G401 (cell line): ENCODE measurements around the gene HBS1L. TPM values are rescaled to one million over a fixed set of nuclear protein-coding genes. Genes with fewer than 3 reads are reported as not detected.
"Not testable (repeated sequence)": the region's sequence is repeated elsewhere in the genome, so short reads cannot be mapped to it uniquely, and the experiment has no call there.

Experiments used
- DNase-seq: peaks from one replicate; pipeline ENCODE4 v3.0.0-alpha.2; 2015; ENCODE audit warnings: low spot score
- in situ Hi-C: cut with HindIII; loops from 2 replicates; pipeline ENCODE4 v1.10.0; 2016; ENCODE audit warnings: low sequenced_read_pairs, mixed read lengths
- total RNA-seq: library from RNA; depleted of rRNA; stranded (reverse); fragments of >200 nt; shearing (Covaris generic); gene quantifications from 2 replicates; pipeline ENCODE4 v1.2.3, GENCODE V29; 2014

The HBS1L gene
- total RNA-seq, 1 experiment from 2014 or later = 137 TPM

- in situ Hi-C loops = no loop called here
- no peak for DNase-seq
These were observed 29.6 kb upstream of the HBS1L start for GRCh38 chr6:135084001-135084915.

- in situ Hi-C loops = no loop called here
- no peak for DNase-seq
These were observed 27.3 kb upstream of the HBS1L start for GRCh38 chr6:135081966-135082365.

DNA sequence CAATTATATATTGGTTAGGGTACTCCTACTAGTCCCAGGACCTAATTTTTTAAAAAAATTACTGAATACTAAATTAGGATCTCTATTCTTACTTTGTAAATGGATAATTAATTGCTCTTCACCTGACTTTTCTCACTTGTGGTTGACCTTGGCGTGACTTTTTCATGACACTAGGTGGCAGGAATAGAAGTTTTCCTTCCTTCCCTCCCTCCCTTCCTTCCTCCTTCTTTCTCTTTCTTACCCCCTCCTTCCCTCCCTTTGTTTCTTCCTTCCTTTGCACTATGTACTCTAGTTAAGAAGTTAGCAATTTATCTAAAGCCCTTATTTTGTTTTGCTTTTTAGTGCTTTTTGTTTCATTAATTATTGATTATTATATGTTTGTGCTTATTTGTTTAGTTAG, 20.4 kb upstream of the HBS1L start:
- in situ Hi-C loops = no loop called here
- DNase-seq = no peak

- no peak for DNase-seq
- in situ Hi-C loops = no loop called here
These were observed 19.3 kb upstream of the HBS1L start for GRCh38 chr6:135073756-135074393.

DNA sequence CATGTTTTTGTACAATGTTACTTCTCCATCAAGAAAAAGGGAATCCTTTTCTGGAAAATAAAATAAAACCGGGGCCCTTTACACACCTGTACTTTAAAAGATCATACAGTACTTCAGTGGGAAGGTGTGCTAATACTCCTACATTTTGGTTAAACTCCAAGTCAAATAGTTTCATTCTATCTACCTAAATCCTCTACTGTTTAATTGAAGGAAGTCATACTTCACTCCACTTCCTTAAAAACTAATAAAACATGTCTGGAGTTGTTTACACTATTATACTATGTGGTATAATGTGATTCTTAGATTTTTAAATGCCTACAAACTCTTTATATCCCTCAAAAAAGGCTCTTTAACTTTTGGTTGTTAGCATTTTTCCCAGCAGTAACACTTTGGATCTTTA, 18.6 kb upstream of the HBS1L start:
- DNase-seq = no peak
- in situ Hi-C loops = no loop called here

DNA sequence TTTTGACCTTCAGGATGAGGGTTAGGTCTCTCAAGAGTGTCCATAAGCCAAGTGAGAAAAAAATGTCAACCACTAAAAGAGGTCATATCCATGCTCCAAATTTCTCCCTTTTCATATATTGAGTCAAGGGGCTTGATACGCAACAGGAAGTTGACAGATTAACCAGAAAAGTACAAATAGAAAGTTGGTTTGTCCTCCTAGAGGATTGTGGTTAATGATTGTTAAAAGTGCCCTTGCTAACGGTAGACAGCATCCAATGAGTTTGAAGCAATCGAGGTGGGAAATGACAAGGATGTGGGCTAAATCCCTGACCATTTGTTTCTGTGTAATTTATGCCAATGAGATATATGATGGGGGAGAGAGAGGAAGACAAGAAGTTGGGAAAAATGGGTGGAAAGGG, 18.1 kb upstream of the HBS1L start:
- in situ Hi-C loops = no loop called here
- DNase-seq = no peak

DNA sequence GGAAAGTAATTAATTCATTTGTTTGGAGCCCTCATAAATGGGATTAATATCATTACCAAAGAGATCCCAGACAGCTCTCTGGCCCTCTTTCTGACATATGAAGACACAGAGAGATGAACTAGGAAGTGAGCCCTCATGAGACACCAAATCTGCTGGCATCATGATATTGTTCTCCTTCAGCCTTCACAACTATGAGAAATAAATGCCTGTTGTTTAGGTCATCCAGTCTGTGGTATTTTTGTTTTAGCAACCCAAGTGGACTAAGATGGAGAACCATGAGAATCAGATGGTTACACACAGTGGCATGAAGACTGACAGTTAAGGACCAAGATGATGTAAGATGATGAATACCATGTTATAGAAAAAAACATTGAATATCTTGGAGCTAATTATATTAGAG, 16.9 kb upstream of the HBS1L start:
- no peak for DNase-seq
- in situ Hi-C loops = no loop called here

GRCh38 chr6:135067911-135068310, 13.3 kb upstream of the HBS1L start:
- in situ Hi-C loops = no loop called here
- no peak for DNase-seq

DNA sequence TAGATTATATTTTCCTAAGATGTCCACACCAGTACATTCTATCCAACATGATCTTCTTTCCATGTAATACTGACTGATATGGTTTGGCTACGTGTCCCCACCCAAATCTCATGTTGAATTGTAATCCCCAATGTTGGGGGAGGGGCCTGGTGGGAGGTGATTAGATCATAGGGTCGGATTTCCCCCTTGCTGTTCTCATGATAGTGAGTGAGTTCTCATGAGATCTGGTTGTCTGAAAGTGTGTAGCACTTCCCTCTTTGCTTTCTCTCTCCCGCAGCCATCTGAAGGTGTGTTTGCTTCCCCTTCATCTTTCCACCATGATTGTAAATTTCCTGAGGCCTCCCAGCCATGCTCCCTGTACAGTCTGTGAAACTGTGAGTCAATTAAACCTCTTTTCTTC, 12.2 kb upstream of the HBS1L start:
- DNase-seq = no peak
- in situ Hi-C loops = no loop called here

- in situ Hi-C loops = no loop called here
- no peak for DNase-seq
These were observed 11.8 kb upstream of the HBS1L start for GRCh38 chr6:135066397-135066796.

- in situ Hi-C loops = no loop called here
- no peak for DNase-seq
These were observed 10.0 kb upstream of the HBS1L start for GRCh38 chr6:135064586-135064985.

- DNase-seq = no peak
- in situ Hi-C loops = no loop called here
These were observed 9.3 kb upstream of the HBS1L start for GRCh38 chr6:135063926-135064325.

DNA sequence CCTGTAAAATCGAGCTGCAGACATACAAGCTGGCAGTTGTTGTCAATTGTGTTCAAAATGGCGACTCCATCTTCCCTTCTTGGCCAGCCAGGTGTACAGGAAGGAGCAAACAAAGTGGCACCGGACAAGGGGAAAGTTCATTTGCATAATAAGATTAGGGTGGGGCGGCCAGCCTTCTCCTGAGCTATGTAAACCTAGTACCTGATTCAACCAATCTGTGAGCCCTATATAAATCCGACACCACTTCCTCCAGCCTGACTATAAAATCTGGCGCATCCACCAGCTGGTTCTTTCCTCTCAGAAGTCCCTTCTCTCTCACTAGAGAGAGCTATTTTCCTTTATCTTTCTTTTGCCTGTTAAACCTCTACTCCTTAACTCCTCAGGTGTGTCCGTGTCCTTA, 8.1 kb upstream of the HBS1L start:
- DNase-seq = no peak
- in situ Hi-C loops = no loop called here

- in situ Hi-C loops = no loop called here
- no peak for DNase-seq
These were observed 5.5 kb upstream of the HBS1L start for GRCh38 chr6:135060076-135060475.

DNA sequence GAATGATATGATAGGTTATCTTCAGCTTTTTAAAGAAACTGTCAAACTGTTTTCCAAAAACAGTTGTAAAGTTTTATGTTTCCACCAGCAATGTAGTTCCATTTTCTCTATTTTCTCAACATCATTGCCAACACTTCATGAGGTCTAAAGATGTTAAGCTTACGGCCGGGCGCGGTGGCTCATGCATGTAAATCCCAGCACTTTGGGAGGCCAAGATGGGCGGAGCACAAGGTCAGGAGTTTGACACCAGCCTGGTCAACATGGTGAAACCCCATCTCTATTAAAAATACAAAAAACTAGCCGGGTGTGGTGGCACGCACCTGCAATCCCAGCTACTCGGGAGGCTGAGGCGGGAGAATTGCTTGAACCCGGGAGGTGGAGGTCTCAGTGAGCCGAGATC, 3.7 kb upstream of the HBS1L start:
- in situ Hi-C loops, DNase-seq: not testable (repeated sequence)

DNA sequence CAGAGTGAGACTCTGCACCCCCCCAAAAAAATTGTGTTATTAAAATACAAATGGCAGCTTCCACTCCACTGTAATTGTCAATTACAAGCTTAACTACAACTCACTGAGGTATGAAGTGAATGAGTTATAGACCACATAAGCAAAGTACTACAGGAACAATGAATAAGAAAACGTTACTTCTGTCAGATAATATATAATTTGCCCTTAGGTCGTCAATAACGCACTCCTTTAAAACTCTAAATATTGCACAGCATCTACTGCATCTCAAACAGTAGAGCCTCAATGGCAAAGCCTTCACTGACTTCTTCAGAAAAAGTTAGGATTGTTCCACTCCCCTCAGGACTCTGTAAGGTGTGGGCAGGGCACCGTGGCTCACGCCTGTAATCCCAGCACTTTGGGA, 2.0 kb upstream of the HBS1L start:
- no peak for DNase-seq

DNA sequence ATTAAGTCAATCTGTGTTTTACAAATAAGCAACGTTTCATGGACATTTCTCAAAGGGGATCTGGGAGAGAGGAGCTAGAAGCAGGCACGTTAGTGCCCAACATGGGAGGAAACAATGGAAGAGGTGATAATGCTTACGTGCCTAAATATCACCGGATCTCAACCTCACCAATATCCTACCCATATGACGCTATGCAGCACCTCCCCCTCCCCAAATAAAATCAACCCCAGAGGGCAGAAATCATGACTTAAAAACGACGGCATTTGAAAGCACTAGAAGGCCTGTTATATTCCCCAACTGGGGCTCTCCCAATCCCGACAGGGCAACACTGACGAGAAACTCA, 425 bp downstream of the HBS1L start:
- no peak for DNase-seq
- in situ Hi-C loops = no loop called here

More for the DNA sequence above, 2.0 kb upstream of the HBS1L start:
- in situ Hi-C loops = no loop called here

DNA sequence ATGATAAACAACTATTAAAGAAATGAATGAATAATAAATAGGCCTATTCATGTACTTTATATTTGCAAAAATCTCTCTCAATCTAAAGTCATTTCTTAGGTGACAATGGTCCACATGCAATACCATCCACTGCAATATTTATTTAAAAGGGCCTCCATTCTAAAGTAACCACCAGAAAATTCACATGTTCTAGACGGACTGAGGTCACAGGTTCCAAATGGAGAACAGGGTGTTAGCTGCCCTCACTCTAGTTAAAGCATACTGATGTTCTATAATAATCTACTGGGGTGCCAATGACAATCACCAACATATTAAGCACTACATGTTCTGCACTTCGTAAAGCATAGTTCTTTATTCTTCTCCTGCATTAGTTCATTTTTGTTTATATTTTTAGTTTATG, 1.2 kb downstream of the HBS1L start:
- in situ Hi-C loops = no loop called here
- no peak for DNase-seq

GRCh38 chr6:135052939-135053338, 1.7 kb downstream of the HBS1L start:
- DNase-seq = no peak
- in situ Hi-C loops = no loop called here

DNA sequence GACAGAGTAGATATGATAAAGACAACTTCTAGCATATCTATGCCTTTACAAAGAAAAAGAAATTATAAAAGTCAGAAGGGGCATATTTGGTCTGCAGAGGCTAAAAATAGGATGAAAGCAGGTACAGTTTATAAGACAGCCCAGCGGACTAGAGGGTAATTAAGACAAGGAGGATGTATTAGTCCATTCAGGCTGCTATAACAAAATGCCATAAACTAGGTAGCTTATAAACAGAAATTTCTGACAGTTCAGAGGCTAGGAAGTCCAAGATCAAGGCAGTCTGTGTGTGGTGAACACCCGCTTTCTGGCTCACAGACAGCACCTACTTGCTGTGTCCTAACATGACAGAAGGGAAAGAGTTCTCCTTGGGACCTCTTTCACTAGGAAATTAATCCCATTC, 5.7 kb downstream of the HBS1L start:
- DNase-seq = no peak
- in situ Hi-C loops = no loop called here

GRCh38 chr6:135047336-135047735, 7.3 kb downstream of the HBS1L start:
- no peak for DNase-seq
- in situ Hi-C loops = no loop called here
